Activated T-helper 1 cell treated with anti-CD3 and anti-CD28 coated beads, Interleukin-12 subunit alpha, Interleukin-12 subunit beta, Interleukin-2, Interleukin-4 antibody, amounts not matched to agents 30 ng/mL and 10 ng/mL and 1 ng/mL, durations not matched to agents 14 hours and 24 hours and 36 hours (primary cell): ENCODE data around the gene ANKLE2. TPM values are rescaled to one million over a fixed set of nuclear protein-coding genes. Genes with fewer than 3 reads are reported as not detected.
A peak's percentile ranks its signal among the peaks of the same experiment; 100 is the strongest.

Experiments used
- DNase-seq: peaks from one replicate; pipeline ENCODE4 v3.0.0; 2021; ENCODE audit warnings: low spot score
- H3K27ac Mint-ChIP-seq: one replicate; pipeline ENCODE4 v1.8.0; 2021; ENCODE audit warnings: mild to moderate bottlenecking, mixed read lengths
- H3K27me3 Mint-ChIP-seq: one replicate; pipeline ENCODE4 v1.8.0; 2022; ENCODE audit warnings: mild to moderate bottlenecking, moderate library complexity, mixed read lengths; ENCODE audit not compliant: insufficient read depth
- H3K36me3 Mint-ChIP-seq: one replicate; pipeline ENCODE4 v1.8.0; 2021; ENCODE audit warnings: low read depth, mixed read lengths
- H3K4me1 Mint-ChIP-seq: one replicate; pipeline ENCODE4 v1.8.0; 2021; ENCODE audit warnings: low read depth, mixed read lengths
- H3K4me3 Mint-ChIP-seq: one replicate; pipeline ENCODE4 v1.8.0; 2021; ENCODE audit warnings: mild to moderate bottlenecking, moderate library complexity, mixed read lengths
- H3K9me3 Mint-ChIP-seq: one replicate; pipeline ENCODE4 v1.8.0; 2021; ENCODE audit warnings: mixed read lengths
- intact Hi-C: fragments of 100-400 bp; cut with micrococcal nuclease; formaldehyde crosslinking; loops from one replicate; pipeline ENCODE4 v1.15.1; 2024
- total RNA-seq: library from RNA; stranded (reverse); gene quantifications from 2 replicates; pipeline ENCODE4 v1.2.3, GENCODE V29; 2022

ANKLE2 gene
- total RNA-seq, 1 donor from 2014 or later: 156 TPM

DNA sequence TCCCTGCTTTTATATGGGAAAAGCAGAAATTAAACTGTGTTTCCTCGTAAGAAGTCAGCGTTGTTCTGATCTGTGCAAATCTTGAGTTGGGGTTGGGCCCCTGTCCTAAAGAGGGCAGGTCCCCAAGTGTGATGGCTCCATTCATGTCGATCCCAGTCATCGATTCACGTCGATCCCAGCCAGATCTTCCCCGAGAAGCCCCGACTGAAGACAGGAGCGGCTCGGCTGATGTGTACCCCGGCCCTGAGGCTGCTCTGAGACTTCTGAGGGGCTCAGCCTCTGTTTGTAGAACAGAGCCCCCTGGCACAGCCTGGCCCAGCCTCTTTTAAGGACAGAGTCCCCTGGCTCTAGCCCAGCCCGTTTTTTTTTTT lies 41.7 kb downstream of the ANKLE2 start:
- Mint-ChIP-seq H3K4me3 (no peak overlapping the region), H3K27ac (no peak overlapping the region), H3K9me3 (no peaks in the 10 kb centered on the region), H3K27me3 (no peaks in the 10 kb centered on the region), H3K36me3 (peaks cover 38% of the 10 kb centered on the region), H3K4me1 (peaks cover 5% of the 10 kb centered on the region)
- intact Hi-C loops: no loop called here
- DNase-seq: no peak

DNA sequence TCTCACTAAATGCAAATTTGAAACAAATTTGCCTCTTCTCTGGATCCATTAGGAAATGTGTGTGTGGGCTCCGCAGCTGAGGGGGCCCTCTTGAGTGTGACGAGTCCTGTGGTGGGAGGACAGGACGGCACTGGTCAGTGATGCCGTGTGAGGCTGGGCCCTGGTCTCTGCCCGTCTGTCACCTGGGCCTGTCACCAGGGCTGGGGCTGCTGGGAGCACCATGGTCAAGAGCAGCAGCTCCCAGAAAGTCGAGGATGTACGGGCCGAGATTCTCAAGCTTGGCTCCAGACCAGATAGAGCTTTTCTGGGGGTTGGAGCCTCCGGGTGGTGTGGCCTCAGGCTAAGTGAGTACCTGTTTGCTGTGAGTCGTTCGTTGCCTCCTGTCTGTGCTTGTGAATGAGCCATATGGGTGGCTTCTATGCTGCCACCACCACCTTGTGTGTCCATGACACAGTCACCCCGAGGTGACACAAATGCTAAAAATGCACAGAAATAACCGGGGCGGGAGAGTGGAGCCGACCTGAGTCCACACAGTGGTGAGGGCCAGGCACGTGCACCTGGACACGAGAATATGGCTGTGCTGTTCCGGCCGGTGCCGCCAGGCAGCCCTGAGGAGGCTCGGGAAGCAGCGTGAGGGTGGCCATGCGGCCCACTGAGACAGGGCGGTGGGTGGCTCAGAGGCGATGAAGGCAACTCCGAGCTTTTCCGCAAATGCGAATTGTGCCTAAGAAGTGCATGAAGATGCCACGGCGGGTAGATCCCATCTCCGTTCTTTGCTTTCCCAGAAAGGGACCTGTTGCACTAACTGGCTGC lies 42.3 kb downstream of the ANKLE2 start:
- H3K9me3 Mint-ChIP-seq: no peaks in the 10 kb centered on the region
- H3K4me1 Mint-ChIP-seq: peaks cover 4% of the 10 kb centered on the region
- H3K4me3 Mint-ChIP-seq: no peak overlapping the region
- H3K27me3 Mint-ChIP-seq: no peaks in the 10 kb centered on the region
- no peak for DNase-seq
- H3K27ac Mint-ChIP-seq: no peak overlapping the region
- peaks cover 41% of the 10 kb centered on the region for H3K36me3 Mint-ChIP-seq
- intact Hi-C loops: no loop called here

DNA sequence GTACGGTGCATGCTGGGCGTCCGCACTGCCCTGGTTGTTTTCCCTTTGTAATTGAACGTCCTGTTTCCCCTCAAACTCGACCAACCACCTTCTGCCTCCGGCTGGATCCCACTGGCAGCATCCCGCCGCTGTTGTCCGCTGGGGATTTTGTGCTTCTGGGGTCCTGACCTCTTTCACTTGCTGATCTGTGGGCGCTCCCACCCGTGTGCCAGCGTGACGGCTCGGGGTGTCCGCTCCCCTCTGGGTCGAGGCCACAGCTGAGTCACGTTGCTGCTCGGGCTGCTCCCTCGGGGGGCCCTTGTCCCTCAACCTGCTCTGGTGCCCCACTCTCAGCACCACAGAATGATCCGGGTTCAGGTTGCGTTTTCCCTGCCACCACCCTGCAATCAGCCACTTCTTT lies 43.0 kb downstream of the ANKLE2 start:
- Mint-ChIP-seq H3K9me3 (no peaks in the 10 kb centered on the region), H3K4me3 (no peak overlapping the region), H3K4me1 (peaks cover under 1% of the 10 kb centered on the region), H3K27me3 (no peaks in the 10 kb centered on the region), H3K36me3 (peaks cover 35% of the 10 kb centered on the region), H3K27ac (no peak overlapping the region)
- no peak for DNase-seq
- intact Hi-C loops: no loop called here

DNA sequence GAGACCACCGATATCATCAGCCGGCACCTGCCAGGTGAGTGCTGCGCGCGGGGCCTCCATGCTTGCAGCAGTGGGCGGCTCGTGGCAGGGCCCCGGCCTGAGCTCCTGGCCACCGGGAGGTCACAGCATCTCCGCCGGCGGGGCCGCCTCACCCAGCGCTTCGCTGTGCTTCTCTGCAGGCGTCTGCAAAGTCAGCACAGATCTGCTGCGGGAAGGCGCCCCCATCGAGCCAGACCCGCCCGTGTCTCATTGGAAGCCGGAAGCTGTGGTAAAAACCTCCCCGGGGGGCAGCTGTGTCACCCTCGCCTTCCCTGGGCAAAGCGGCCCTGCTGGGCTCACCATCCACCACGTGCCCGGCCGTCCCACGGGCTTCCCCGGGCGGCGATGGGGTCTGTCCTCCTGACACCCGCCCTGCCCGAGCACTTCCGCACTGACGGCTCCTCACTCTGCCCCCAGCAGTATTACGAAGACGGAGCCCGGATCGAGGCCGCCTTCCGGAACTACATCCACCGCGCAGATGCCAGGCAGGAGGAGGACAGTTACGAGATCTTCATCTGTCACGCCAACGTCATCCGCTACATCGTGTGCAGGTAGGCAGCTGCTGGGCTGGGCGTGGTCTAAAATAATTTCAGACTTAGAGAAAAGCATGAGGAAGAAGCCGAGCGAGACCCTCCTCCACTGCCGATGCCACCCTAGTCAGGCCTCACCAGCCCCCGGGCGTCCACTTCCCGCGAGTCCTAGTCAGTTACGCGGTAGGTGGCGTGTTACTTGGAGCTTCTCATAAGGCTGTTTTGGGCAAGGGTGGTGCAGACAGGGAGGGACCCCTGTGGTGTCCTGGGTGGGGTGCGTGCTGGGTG lies 43.9 kb downstream of the ANKLE2 start:
- Mint-ChIP-seq H3K27me3 (no peaks in the 10 kb centered on the region), H3K27ac (no peak overlapping the region), H3K4me1 (peaks cover 6% of the 10 kb centered on the region), H3K36me3 (peaks cover 29% of the 10 kb centered on the region), H3K4me3 (no peak overlapping the region), H3K9me3 (no peaks in the 10 kb centered on the region)
- DNase-seq: no peak
- intact Hi-C loops: no loop called here

DNA sequence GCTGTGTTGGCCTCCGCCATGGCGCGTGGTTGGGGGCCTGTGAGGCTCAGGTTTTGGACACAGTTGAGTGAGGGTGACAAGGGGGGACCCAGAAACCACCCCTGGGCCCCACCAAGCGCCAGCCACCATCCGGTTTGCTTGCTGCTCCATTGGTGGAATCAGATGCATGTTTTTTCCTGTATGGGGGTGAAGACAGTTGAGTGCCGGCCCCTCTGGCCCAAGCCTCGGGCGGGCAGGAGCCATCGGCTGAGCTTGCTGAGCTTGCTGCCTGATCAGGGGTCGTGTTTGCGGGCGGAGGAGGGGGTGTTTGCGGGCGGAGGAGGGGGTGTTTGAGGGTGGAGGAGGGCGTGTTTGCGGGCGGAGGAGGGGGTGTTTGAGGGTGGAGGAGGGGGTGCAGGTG lies 44.6 kb downstream of the ANKLE2 start:
- H3K4me1 Mint-ChIP-seq: peaks cover 10% of the 10 kb centered on the region

DNA sequence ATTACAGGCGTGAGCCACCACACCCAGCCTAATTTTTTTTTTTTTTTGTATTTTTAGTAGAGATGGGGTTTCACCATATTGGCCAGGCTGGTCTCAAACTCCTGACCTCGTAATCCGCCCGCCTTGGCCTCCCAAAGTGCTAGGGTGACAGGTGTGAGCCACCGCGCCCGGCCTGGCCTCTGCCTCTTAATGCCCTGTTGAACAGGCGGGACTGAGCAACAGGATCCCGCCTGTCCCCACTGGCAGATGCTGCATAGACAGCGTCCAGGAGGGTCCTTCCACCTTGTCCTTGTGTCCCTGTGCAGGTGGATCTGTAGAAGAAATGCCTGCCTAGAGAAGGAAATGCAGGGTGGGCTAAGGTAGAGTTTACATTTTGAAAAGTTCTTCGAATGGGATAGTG lies 45.3 kb downstream of the ANKLE2 start:
- DNase-seq: no peak
- Mint-ChIP-seq H3K36me3 (peaks cover 30% of the 10 kb centered on the region), H3K4me3 (no peak overlapping the region), H3K4me1 (peaks cover 10% of the 10 kb centered on the region), H3K9me3 (no peaks in the 10 kb centered on the region), H3K27ac (no peak overlapping the region), H3K27me3 (no peaks in the 10 kb centered on the region)
- intact Hi-C loops: no loop called here

More for the DNA sequence above, 44.6 kb downstream of the ANKLE2 start:
- no peaks in the 10 kb centered on the region for H3K9me3 Mint-ChIP-seq
- H3K36me3 Mint-ChIP-seq: peaks cover 30% of the 10 kb centered on the region
- no peak overlapping the region for H3K27ac Mint-ChIP-seq
- intact Hi-C loops: no loop called here
- no peak overlapping the region for H3K4me3 Mint-ChIP-seq
- DNase-seq: no peak
- H3K27me3 Mint-ChIP-seq: no peaks in the 10 kb centered on the region

DNA sequence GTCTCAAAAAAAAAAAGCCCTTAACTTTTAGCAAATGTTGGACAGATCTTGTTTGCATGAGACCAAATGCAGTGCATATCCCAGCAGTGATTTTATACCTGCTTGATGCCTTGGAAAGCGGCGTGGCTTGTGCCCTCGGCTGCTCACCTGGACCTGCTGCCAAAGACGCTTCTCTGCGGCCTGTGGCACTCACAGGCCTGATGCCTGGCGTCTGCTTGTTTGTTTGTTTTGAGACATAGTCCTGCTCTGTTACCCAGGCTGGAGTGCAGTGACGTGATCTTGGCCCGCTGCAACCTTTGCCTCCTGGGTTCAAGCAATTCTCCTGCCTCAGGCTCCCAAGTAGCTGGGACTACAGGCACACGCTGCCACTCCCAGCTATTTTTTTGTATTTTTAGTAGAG lies 45.8 kb downstream of the ANKLE2 start:
- Mint-ChIP-seq H3K4me3 (no peak overlapping the region), H3K27ac (no peak overlapping the region), H3K4me1 (peaks cover 10% of the 10 kb centered on the region), H3K27me3 (no peaks in the 10 kb centered on the region), H3K36me3 (peaks cover 27% of the 10 kb centered on the region), H3K9me3 (no peaks in the 10 kb centered on the region)
- DNase-seq: no peak
- intact Hi-C loops: no loop called here

DNA sequence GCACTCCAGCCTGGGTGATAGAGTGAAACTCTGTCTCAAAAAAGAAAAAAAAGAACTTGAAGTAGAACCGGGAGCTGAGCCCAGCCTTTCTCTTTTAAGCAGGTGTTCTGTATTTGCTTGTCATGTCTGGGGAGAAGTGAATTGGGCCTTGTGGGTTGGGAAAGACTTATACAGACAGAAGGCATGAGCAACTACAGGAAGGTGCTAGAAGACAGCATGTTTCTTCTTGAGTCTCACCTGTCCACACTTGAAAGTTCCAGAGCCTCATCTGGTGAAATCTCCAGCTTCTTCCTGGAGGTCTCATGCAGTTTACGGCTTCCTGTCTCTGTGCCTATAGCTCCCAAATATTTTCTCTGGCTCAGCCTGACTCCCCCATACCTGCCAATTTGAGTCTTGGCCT lies 48.5 kb downstream of the ANKLE2 start:
- H3K27ac Mint-ChIP-seq: no peak overlapping the region
- intact Hi-C loops: no loop called here

DNA sequence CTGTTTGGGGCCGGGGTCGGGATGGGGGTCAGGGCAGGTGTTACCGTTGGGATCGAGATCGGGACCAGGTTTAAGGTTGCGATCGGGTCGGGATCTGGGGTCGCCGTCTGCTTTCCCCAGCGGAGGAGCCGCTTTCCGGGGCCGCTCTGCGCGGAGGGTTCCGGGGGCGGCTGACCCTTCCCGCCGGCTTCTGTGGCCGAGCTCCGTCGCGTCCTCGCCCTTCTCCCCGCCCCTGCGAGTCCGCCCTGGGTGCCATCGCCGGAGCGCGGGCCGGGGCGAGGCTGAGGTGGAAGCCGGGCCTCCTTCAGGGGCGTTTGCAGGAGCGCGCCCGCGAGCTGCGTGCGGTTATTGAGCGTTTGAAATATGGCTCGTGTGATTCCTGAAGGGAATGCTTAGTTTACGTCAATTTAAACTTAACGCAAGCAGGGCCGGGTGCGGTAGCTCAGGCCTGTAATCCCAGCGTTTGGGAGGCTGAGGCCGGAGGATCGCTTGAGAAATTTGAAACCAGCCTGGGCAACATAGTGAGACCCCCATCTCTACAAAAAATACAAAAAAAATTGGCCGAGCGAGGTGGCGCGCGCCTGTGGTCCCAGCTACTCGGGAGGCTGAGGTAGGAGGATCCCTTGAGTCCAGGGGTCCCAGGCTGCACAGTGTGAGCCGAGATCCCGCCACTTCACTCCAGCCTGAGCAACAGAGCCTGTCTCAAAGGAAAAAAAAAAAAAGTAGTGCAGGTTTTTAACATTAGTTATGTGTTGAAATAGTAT lies 50.4 kb downstream of the ANKLE2 start:
- Mint-ChIP-seq H3K4me1 (peaks cover 15% of the 10 kb centered on the region), H3K27ac (peak overlapping the region; percentile 23)

More for the DNA sequence above, 48.5 kb downstream of the ANKLE2 start:
- DNase-seq: no peak
- Mint-ChIP-seq H3K4me1 (peaks cover 15% of the 10 kb centered on the region), H3K27me3 (no peaks in the 10 kb centered on the region), H3K36me3 (peaks cover 14% of the 10 kb centered on the region), H3K9me3 (no peaks in the 10 kb centered on the region), H3K4me3 (peak overlapping the region; percentile 37)

DNA sequence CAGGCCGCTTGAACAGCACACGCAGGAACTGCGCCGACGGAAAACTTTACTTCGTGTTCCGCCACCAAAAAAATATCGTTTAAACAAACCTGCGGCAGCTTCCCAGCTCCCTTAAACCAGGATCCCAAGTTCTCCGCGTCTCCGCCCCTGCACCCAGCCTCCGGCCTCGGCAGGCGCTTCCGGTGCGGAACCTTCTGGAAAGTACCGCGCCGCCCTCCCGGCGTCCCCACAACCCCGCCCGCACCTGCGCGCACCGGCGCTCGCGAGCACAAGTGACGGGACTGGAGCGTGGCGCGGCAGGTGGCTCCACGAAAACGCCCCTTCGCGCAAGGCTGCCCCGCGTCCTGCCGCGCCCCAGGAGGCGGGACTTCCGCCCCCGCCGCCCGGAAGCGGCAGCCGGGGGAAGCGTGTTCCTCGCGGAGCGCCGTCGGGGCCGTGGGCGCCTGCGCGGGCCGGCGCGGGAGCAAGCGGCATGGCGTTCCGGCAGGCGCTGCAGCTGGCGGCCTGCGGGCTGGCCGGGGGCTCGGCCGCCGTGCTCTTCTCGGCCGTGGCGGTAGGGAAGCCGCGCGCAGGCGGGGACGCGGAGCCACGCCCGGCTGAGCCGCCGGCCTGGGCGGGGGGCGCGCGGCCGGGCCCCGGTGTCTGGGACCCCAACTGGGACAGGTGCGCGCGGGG lies 51.1 kb downstream of the ANKLE2 start, which contains the start of gene PGAM5:
TSS of gene PGAM5 (plus strand) at position 438 of the 675 bp plus-strand sequence. CDS start at position 473, 35 bp downstream.
- Mint-ChIP-seq H3K27ac (peak within 1 kb of the TSS; percentile 96), H3K9me3 (no peaks in the 10 kb centered on the region)
- DNase-seq: peak; percentile 94

More for the DNA sequence above, 50.4 kb downstream of the ANKLE2 start:
- H3K4me3 Mint-ChIP-seq: peak overlapping the region; percentile 89
- intact Hi-C loops: no loop called here
- no peaks in the 10 kb centered on the region for H3K27me3 Mint-ChIP-seq
- DNase-seq: peak; percentile 25
- H3K9me3 Mint-ChIP-seq: no peaks in the 10 kb centered on the region
- peaks cover 14% of the 10 kb centered on the region for H3K36me3 Mint-ChIP-seq

DNA sequence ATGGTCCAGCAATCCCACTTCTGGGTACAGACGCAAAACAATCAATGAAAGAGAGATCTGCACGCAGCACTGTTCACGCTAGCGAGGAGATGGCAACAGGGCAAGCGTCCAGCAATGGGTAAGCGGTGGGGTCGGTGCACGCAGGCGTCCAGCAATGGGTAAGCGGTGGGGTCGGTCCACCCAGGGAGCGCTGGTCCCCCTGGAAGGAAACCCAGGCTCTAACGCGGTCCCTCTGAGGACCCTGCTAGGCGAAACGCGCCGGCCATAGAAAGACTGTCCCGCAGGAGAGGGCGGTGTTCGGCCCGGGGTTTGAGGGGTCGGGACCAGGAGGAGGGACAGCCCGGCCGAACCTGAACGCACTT lies 51.6 kb downstream of the ANKLE2 start:
- Mint-ChIP-seq H3K27ac (peak overlapping the region; percentile 96), H3K36me3 (peaks cover 14% of the 10 kb centered on the region), H3K4me1 (peaks cover 15% of the 10 kb centered on the region), H3K4me3 (peak overlapping the region; percentile 92), H3K9me3 (no peaks in the 10 kb centered on the region), H3K27me3 (no peaks in the 10 kb centered on the region)
- DNase-seq: peak; percentile 12
- intact Hi-C loops: loop anchor here (1.0 kb wide), 4 partner anchors 23 to 177 kb away; partner anchors contain the start of genes CHFR, GOLGA3, POLE and PXMP2

More for the DNA sequence above, 51.1 kb downstream of the ANKLE2 start, which contains the start of gene PGAM5:
- H3K36me3 Mint-ChIP-seq: peaks cover 14% of the 10 kb centered on the region
- no peaks in the 10 kb centered on the region for H3K27me3 Mint-ChIP-seq
- H3K4me3 Mint-ChIP-seq: peak within 1 kb of the TSS; percentile 92
- peaks cover 15% of the 10 kb centered on the region for H3K4me1 Mint-ChIP-seq
- intact Hi-C loops: loop anchor here (1.0 kb wide), 4 partner anchors 23 to 177 kb away; partner anchors contain the start of genes CHFR, GOLGA3, POLE and PXMP2

DNA sequence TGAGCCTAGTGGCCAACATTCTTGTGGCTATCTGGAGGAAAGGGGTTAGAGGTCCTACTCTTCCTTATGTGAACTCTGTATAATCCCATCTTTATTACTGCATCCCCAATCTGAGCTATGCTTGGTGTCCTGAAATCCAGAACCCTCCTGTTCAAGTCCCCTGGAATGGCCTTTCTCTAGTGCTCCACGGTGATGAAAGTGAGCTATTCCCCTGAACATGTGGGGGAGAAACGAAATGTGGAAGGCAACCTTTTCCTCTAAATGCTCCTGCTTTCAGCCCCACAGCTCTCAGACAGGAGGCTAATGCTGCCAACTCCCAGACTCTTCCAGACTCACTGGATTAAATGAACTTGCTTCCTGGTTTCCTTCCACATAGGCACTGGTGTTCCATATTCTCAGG lies 53.5 kb downstream of the ANKLE2 start:
- DNase-seq: no peak
- Mint-ChIP-seq H3K36me3 (peaks cover 20% of the 10 kb centered on the region), H3K27ac (no peak overlapping the region), H3K9me3 (no peaks in the 10 kb centered on the region), H3K4me3 (no peak overlapping the region), H3K27me3 (no peaks in the 10 kb centered on the region), H3K4me1 (peaks cover 9% of the 10 kb centered on the region)
- intact Hi-C loops: no loop called here
